Stimulated activated CD4-positive, alpha-beta T cell treated with anti-CD3 and anti-CD28 coated beads, Interleukin-15, amount 100 ng/mL, for 48 hours (primary cell): ENCODE measurements around the gene NOL11.
"Not testable (repeated sequence)": the region's sequence is repeated elsewhere in the genome, so short reads cannot be mapped to it uniquely, and the experiment has no call there.

Source experiments
- DNase-seq, 2 donors: peaks; one replicate each; pipeline ENCODE4 v3.0.0-alpha.2; 2020; ENCODE audit warnings: low read depth in 2 of 2

NOL11 gene

GRCh38 chr17:67708378-67708777 is 9.4 kb upstream of the NOL11 start:
- DNase-seq = no peak

GRCh38 chr17:67711916-67712315 is 5.8 kb upstream of the NOL11 start:
- no peak for DNase-seq

- no peak for DNase-seq
Measured at GRCh38 chr17:67712375-67712774, 5.4 kb upstream of the NOL11 start.

- no peak for DNase-seq
Measured at GRCh38 chr17:67713169-67713568, 4.6 kb upstream of the NOL11 start.

GRCh38 chr17:67716405-67716798 is 1.3 kb upstream of the NOL11 start:
- no peak for DNase-seq

- DNase-seq = no peak
Measured at GRCh38 chr17:67717192-67717623, 528 bp upstream of the NOL11 start.

GRCh38 chr17:67718325-67718941 is 697 bp downstream of the NOL11 start:
- DNase-seq = peak; percentile 11 to 22

GRCh38 chr17:67725373-67725791 is 7.6 kb downstream of the NOL11 start:
- no peak for DNase-seq

- DNase-seq = no peak
Measured at GRCh38 chr17:67725807-67726206, 8.1 kb downstream of the NOL11 start.

- DNase-seq = not testable (repeated sequence)
Measured at GRCh38 chr17:67727152-67728039, 9.7 kb downstream of the NOL11 start.

GRCh38 chr17:67729903-67730302 is 12.2 kb downstream of the NOL11 start:
- no peak for DNase-seq

GRCh38 chr17:67730731-67731130 is 13.0 kb downstream of the NOL11 start:
- DNase-seq = no peak

- no peak for DNase-seq
Measured at GRCh38 chr17:67733449-67733848, 15.7 kb downstream of the NOL11 start.

GRCh38 chr17:67737145-67737544 is 19.4 kb downstream of the NOL11 start:
- DNase-seq = no peak

GRCh38 chr17:67742025-67742424 is 24.3 kb downstream of the NOL11 start:
- no peak for DNase-seq

GRCh38 chr17:67746704-67747571 is 29.2 kb downstream of the NOL11 start:
- DNase-seq = no peak

- no peak for DNase-seq
Measured at GRCh38 chr17:67747681-67748235, 30.0 kb downstream of the NOL11 start.

- no peak for DNase-seq
Measured at GRCh38 chr17:67750067-67750466, 32.3 kb downstream of the NOL11 start.

- DNase-seq = no peak
Measured at GRCh38 chr17:67751101-67752074, 33.7 kb downstream of the NOL11 start.

GRCh38 chr17:67752160-67752559 is 34.4 kb downstream of the NOL11 start:
- not testable (repeated sequence) for DNase-seq

GRCh38 chr17:67753026-67753425 is 35.3 kb downstream of the NOL11 start:
- no peak for DNase-seq
